D341Med (cell line): ENCODE data around the gene KCNQ2.
A peak's percentile ranks its signal among the peaks of the same experiment; 100 is the strongest.

Experiments used
- DNase-seq: peaks from one replicate; pipeline ENCODE4 v3.0.0; 2012; ENCODE audit warnings: low spot score

The KCNQ2 gene

DNA sequence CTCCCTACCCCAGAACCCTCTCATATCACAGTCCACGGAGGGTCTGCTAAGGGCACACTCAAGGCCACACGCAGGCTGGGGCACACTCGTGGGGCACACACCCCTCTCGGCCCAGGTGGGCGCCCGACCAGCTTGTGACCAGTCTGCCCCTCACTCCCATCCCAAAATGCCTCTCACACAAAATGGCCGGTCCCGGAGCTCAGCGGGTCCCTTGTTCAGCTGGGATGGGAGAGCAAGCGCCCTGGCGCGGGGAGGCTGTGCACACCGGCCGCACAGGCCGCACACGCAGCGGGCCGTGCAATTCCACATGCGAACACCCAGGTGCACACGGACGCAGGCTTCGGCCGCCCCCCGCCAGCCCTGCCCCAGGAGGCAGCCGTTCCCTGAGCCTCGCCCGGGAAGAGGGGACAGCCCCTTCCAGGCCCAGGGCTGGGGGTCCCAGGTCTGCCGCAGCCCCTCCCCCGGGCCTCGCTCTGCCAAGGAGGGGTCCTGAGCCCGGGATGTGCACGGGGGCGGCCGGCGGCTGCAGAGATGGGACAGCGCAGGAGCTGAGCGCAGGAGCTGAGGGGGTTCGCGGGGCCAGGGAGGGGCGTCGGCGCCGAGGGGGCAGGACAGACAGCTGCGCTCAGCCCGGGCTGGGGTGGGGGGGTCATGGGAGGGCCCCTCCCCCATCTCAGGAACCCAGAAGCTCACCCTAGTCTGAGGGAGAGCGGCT, 1.3 kb downstream of the KCNQ2 start:
- DNase-seq: peak; percentile 76

- DNase-seq: no peak
Measured at GRCh38 chr20:63470410-63470809, 2.0 kb downstream of the KCNQ2 start.

GRCh38 chr20:63469713-63470101, 2.7 kb downstream of the KCNQ2 start:
- DNase-seq: no peak

- DNase-seq: no peak
Measured at GRCh38 chr20:63469019-63469712, 3.3 kb downstream of the KCNQ2 start.

DNA sequence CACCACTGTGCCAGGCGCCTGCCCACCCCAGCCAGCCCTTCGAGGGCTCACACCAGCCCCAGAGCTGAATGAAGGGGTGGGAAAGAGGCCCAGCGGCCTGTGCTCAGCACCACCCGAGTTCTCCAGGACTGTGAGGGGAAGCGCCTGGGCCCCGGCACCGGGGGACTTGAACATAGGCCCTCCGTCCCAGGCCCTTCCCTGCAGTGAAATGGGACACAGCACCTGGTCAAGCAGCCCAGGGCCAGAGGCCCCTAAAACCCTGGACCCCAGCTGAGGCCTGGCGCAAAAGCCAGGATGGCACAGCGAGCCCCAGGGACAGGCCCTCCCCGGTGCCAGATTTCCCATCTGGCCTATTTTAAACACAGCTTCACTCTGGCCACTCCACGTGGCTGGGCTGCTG, 4.0 kb downstream of the KCNQ2 start:
- DNase-seq: no peak

- no peak for DNase-seq
Measured at GRCh38 chr20:63467294-63468083, 5.0 kb downstream of the KCNQ2 start.

- no peak for DNase-seq
Measured at GRCh38 chr20:63466861-63467260, 5.6 kb downstream of the KCNQ2 start.

DNA sequence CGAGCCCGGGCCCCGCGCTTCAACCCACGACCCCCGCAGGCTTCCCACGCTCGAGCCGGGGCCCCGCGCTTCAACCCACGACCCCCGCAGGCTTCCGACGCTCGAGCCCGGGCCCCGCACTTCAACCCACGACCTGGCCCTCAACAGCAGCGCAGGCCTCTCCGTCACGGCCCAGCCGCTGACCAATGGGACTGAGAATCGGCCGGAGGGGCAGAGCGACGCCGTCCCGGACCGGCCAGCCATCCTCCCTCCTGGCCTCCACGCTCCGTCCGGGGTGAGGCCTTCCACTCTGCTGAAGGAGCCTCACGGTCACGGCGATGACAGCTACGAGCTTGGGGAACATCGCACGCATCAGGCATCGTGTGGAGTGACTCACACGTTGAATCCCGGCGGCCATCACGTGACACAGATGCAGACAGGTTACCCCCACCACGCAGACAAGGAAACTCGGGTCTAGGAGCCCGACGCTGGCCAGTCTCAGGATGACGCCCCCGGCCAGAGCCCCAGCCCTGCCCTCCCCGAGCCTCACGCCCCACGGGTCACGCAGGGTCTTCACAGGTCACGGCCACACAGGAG, 6.1 kb downstream of the KCNQ2 start:
- DNase-seq: no peak

GRCh38 chr20:63465380-63466249, 6.8 kb downstream of the KCNQ2 start:
- DNase-seq: no peak

DNA sequence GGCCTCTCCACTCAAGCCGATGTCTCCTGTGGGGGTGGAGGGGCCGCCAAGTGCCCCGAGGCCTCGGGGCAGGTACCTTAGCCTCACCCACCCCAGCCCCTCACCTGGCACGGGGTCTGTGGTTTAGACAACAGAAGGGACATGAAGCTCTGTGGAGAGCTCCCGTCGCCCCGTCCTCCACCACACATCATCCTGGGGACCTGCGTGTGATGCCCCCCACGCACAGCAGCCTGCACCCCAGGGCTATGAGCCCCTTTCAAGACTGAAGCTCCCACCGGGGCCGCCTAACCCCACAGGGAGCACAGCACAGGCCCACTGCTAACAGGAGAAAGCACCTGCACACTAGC, 8.2 kb downstream of the KCNQ2 start:
- DNase-seq: no peak

GRCh38 chr20:63463400-63464288, 8.8 kb downstream of the KCNQ2 start:
- DNase-seq: no peak

DNA sequence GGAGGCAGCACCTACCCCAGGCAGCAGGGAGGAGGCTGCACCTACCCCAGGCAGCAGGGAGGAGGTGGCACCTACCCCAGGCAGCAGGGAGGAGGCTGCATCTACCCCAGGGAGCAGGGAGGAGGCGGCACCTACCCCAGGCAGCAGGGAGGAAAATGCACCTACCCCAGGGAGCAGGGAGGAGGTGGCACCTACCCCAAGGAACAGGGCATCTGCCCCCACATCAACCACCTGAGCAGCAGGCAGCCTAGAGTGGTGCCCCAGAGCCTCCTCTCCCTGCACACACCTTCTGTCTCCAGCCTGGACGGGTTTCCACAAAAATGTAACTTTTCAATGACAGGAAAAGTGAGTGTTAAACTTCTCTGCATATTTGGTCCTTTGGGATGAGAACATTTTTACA, 10.2 kb downstream of the KCNQ2 start:
- no peak for DNase-seq

DNA sequence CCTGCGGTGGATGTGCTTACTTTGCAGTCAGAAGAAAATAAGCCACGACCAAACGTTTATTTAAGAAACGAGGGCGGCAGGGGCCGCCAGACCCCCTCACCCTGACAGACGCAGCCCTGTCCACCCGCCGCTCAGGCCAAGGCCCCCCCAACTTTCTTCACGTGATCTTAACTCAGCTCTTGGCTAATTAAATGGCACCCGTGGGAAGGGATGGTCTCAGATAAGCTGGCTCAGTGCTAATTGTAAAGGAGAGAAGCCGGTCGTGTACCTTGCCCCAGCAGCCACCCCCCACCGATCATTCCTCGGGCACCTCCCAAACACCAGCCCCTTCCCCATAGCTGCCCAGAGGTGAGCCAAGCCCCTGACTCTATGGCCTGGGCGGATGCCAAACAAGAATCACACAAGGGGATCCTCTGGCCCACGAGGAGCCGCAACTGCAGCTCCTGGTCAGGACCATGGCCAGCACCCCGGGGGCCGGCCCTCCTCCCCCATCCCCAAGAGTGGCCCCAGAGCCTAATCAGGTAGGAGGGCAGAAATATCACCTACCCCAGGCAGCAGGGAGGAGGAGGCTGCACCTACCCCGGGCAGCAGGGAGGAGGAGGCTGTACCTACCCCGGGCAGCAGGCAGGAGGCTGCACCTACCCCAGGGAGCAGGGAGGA, 11.2 kb downstream of the KCNQ2 start:
- no peak for DNase-seq

DNA sequence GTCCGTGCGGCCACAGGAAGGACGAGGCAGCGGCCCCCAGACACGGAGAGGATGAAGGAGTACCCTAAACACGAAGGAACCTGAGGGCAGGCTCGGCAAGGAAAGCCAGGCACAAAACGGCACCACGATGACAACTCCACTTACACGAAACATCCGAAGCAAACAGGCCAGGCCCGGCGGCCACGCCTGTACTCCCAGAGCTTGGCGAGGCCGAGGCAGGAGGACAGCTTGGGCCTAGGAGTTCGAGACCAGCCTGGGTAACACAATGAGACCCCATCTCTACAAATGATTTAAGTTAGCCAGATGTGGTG, 13.4 kb downstream of the KCNQ2 start:
- no peak for DNase-seq

DNA sequence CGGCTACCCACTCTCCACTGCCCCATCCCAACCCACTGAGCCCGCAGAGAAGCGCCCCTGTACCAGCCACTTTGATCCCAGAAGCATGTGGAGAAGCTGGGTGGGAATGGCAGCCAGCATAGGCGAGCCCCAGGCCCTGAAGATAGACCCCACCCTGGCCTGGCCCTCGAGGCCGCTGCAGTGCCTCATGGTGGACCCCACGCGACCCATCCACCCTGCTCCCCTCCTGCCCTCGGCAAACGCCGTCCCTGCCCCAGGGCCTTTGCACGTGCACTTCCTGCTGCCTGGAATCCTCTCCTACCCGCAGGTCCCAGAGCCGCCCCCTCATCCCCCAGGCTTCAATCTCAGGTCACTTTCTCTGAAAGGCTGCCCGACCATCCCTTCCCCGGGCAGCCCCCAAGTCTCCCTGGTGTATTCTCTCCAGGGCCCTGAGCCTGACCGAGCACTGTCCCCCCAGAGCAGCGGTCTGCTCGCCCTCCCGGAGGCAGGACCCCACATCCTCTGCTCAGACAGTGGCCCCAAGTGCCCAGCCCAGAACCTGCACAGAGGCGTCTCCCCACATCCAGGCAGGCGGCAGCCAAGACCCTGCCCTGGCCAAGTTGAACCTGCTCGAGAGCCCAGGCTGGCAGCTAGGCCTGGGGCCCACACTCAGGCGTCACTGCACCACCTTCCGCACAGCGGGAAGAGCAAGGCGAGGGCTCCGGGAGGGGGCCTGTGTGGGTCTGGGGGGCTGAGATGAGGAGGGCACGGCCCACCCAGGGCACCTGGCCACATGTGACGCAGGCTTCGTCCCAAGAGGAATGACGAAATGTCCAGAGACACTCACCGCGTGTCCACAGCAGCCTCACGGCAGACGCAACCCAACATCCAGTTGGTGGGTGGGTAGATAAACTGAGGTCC, 14.0 kb downstream of the KCNQ2 start:
- no peak for DNase-seq

- peak; percentile 83 for DNase-seq
Measured at GRCh38 chr20:63457737-63458136, 14.7 kb downstream of the KCNQ2 start.

DNA sequence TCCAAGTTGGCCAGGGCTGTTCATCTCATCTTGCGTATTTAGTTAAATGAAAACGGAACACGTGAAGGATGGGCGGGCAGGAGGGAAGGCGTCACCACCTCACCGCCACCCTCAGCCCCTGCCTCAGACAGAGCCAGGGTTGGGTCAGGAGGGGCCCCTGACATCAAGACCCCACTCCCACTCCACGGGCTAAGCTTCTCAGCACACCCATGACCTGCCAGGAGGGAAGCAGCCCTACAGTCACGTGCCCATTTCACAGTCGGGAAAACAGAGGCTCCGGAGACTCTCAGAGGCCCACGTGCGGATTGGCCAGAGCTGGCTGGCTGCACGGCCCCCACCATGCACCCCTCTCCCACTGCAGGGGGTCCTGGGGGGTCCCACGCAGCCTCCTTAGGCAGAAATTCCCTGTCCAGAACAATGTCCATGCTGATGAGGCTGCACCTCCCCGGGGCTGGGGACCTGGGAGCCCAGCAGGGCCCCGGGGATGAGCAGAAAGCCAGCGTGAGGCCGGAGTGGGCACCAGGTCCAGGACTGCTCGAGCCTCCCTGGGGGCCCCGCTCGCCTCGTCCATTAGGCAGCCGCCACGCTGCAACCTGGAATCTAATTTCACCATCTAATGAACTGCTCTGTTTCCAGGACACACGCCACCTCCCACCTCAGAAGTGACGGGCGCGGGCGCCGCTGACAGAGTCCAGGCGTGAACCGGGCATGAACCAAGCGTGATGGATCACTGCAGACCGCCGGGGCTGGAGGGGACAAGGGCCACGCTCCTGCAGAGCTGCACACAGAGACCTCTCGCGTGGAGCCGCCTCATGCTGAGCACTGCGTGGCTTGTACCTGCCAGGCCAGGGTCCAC, 15.8 kb downstream of the KCNQ2 start:
- DNase-seq: no peak

- no peak for DNase-seq
Measured at GRCh38 chr20:63455568-63455859, 16.9 kb downstream of the KCNQ2 start.
